ENCODE data around the gene KCNH2.
A peak's percentile ranks its signal among the peaks of the same experiment; 100 is the strongest.

DNA sequence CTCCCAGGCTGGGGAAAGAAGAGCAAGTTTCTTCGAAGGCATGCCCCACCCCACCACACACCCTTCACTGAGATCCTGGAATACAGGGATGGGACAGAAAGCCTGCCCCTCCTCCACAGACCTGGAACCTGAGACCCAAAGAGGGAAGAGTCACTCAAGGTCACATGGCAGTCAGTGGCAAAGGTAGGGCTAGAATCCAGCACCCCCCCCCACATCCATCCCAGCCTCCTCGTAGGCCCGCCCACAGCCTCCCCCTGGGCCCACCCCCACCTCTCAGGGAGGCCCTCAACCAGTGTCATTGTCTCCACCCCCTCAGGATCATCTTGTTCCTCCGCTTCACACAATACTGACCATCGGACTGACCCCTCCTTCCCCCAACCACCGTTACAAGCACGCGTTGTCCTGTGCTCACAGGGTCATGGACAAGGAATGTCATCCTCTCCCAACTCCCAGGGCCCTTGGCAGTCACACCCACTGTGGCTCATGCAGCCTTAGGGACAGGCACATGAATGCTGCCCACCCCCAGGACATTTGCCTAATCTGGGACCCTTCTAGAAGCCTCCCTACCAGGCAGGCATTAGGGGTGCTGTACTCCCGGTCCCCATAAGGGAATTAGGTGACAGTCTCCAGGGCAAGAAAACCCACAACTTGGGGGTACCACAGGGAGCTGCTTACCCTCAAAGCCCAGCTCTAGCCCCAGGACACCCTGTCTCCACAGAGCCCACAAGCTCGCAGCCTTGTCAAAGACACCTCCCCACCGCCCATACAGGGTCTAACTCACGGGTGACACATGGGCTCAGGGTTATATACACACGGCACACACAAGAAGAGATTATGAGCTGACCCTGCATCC, 1.4 kb downstream of the KCNH2 start:
- TF ChIP-seq, protein P1, sequence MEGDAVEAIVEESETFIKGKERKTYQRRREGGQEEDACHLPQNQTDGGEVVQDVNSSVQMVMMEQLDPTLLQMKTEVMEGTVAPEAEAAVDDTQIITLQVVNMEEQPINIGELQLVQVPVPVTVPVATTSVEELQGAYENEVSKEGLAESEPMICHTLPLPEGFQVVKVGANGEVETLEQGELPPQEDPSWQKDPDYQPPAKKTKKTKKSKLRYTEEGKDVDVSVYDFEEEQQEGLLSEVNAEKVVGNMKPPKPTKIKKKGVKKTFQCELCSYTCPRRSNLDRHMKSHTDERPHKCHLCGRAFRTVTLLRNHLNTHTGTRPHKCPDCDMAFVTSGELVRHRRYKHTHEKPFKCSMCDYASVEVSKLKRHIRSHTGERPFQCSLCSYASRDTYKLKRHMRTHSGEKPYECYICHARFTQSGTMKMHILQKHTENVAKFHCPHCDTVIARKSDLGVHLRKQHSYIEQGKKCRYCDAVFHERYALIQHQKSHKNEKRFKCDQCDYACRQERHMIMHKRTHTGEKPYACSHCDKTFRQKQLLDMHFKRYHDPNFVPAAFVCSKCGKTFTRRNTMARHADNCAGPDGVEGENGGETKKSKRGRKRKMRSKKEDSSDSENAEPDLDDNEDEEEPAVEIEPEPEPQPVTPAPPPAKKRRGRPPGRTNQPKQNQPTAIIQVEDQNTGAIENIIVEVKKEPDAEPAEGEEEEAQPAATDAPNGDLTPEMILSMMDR (IDR thresholded peaks at IDR 0.05): no peak
- TF ChIP-seq, protein P2, sequence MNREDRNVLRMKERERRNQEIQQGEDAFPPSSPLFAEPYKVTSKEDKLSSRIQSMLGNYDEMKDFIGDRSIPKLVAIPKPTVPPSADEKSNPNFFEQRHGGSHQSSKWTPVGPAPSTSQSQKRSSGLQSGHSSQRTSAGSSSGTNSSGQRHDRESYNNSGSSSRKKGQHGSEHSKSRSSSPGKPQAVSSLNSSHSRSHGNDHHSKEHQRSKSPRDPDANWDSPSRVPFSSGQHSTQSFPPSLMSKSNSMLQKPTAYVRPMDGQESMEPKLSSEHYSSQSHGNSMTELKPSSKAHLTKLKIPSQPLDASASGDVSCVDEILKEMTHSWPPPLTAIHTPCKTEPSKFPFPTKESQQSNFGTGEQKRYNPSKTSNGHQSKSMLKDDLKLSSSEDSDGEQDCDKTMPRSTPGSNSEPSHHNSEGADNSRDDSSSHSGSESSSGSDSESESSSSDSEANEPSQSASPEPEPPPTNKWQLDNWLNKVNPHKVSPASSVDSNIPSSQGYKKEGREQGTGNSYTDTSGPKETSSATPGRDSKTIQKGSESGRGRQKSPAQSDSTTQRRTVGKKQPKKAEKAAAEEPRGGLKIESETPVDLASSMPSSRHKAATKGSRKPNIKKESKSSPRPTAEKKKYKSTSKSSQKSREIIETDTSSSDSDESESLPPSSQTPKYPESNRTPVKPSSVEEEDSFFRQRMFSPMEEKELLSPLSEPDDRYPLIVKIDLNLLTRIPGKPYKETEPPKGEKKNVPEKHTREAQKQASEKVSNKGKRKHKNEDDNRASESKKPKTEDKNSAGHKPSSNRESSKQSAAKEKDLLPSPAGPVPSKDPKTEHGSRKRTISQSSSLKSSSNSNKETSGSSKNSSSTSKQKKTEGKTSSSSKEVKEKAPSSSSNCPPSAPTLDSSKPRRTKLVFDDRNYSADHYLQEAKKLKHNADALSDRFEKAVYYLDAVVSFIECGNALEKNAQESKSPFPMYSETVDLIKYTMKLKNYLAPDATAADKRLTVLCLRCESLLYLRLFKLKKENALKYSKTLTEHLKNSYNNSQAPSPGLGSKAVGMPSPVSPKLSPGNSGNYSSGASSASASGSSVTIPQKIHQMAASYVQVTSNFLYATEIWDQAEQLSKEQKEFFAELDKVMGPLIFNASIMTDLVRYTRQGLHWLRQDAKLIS (CRISPR knock-in tag; IDR thresholded peaks at IDR 0.05; ENCODE audit: borderline replicate concordance): no peak
- TF ChIP-seq, protein P3, sequence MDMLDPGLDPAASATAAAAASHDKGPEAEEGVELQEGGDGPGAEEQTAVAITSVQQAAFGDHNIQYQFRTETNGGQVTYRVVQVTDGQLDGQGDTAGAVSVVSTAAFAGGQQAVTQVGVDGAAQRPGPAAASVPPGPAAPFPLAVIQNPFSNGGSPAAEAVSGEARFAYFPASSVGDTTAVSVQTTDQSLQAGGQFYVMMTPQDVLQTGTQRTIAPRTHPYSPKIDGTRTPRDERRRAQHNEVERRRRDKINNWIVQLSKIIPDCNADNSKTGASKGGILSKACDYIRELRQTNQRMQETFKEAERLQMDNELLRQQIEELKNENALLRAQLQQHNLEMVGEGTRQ (CRISPR knock-in tag; IDR thresholded peaks at IDR 0.05): peak; percentile 70
- TF ChIP-seq TEAD4 (CRISPR knock-in tag; IDR thresholded peaks at IDR 0.05) (no peak), ZNF671 (CRISPR knock-in tag; IDR thresholded peaks at IDR 0.05) (no peak), ZNF138 (CRISPR knock-in tag; conservative IDR thresholded peaks at IDR 0.05) (no peak), MXD4 (CRISPR knock-in tag; IDR thresholded peaks at IDR 0.05; ENCODE audit: borderline replicate concordance) (no peak), JAZF1 (CRISPR knock-in tag; IDR thresholded peaks at IDR 0.05) (no peak), NFYB (CRISPR knock-in tag; conservative IDR thresholded peaks at IDR 0.05; ENCODE audit: low read depth) (no peak), NR1H2 (CRISPR knock-in tag; IDR thresholded peaks at IDR 0.05) (no peak), SP1 (CRISPR knock-in tag; conservative IDR thresholded peaks at IDR 0.05) (no peak), CREM (CRISPR knock-in tag; IDR thresholded peaks at IDR 0.05) (no peak), ETV6 (CRISPR knock-in tag; IDR thresholded peaks at IDR 0.05) (no peak)
- TF ChIP-seq, protein P4, sequence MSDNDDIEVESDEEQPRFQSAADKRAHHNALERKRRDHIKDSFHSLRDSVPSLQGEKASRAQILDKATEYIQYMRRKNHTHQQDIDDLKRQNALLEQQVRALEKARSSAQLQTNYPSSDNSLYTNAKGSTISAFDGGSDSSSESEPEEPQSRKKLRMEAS (CRISPR knock-in tag; IDR thresholded peaks at IDR 0.05): no peak

Data from WTC11 (cell line).